GM19035 (cell line): ENCODE measurements around the gene MAP1LC3A.
"Not testable (repeated sequence)": the region's sequence is repeated elsewhere in the genome, so short reads cannot be mapped to it uniquely, and the experiment has no call there.

Source experiments
- ATAC-seq: cut with Tn5 transposase; IDR thresholded peaks from one replicate; pipeline ENCODE4 v1.9.1; 2021; ENCODE audit not compliant: unreplicated experiment

MAP1LC3A gene

DNA sequence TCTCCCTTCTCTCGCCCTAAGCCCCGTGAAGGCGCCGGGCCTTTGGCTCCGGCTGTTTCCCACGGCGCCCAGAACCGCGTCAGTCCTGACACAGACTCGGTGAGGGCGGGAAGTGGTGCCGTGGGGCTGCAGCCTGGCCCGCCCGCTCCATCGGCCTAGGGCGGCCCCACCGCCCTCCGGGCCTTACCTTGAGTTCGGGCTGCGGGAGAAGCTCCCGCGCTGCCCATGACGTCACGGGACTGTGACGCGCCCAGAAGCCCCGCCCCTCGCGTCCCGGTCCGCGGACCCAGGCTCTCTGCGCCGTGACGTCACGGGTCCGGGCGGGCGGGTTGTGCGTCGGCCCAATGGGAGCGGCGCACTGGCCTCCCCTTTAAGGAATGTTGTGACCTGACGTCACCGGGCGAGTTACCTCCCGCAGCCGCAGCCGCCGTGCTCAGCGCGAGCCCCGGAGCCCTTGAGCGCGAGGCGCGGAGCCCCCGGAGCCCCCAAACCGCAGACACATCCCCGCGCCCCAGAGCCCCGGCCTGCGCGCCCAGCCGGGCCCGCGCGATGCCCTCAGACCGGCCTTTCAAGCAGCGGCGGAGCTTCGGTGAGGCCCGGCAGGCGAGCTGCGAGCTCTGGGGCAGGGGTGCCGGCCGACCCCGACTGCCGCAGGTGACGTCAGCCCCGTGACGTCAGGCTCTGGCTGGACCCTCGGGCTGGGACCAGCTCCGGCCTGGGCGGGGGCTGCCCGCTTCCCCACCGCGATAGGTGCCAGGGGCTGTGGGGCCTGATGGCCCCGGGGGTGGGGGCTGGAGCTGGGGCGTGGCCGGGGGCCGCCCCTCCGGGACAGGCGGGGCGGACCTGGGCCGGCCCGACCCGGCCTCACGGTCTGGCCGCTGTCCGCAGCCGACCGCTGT lies at the start of gene MAP1LC3A:
MAP1LC3A (plus strand) TSS at position 399 of the 899 bp plus-strand sequence; CDS start at position 550, 151 bp downstream.
- ATAC-seq = peak; percentile 61

DNA sequence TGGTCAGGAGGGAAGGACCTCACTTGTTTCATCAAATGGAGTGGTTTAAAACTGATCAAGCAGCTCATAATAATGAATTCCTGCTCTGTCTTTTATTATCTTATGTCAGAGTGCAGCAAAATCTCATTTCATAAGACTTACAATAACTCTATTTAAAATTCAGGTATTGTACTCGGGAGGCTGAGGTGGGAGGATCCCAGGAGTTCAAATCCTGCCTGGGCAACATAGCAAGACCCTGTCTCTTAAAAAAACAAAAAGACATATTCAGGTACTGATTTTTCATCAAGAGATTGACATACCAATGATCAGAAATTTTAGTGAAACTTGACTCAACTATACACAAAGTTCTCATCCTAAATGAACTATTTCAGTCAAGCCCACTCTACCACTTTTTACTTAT lies 47.9 kb upstream of the MAP1LC3A start:
- ATAC-seq = no peak

DNA sequence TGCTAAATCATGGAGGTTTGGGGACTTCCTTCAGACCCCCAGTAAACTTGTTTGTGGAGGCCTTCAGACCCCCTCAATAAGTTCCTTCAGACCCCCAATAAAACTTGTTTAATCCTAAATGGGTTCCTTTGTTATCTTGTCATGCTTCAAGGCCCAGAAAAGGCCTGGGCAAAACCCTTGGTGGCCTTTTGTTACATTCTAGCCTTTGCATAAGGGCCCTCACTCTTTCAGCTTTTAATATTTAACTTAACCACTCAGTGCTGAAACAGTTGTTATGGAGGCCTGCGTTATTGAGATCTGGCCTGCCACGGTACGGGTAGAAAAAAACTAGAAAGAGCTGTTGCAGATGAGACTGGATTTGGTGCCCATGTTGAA lies 46.6 kb upstream of the MAP1LC3A start:
- no peak for ATAC-seq

GRCh38 chr20:34512266-34512954 lies 46.1 kb upstream of the MAP1LC3A start:
- ATAC-seq = no peak

DNA sequence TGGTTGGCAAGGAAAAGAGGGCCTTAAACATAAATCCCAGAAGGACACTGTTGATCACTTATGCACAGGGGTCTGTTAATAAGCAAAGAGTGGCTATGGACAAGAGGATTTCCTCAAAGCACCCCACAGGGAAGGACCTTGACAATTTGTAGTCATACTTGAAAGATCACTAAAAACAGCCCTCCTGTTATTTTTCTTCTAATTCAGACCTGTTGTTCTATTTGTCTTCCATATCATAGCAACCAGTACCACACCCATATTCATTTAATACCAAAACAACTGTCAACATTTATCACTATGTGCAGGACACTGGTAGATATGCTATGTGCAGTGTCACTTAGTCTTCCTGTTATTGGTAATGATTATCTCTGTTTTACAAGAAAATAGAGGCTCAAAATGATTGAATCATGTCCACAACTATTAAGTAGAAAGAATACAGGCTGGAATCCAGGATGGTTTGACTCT lies 45.5 kb upstream of the MAP1LC3A start:
- ATAC-seq = no peak

DNA sequence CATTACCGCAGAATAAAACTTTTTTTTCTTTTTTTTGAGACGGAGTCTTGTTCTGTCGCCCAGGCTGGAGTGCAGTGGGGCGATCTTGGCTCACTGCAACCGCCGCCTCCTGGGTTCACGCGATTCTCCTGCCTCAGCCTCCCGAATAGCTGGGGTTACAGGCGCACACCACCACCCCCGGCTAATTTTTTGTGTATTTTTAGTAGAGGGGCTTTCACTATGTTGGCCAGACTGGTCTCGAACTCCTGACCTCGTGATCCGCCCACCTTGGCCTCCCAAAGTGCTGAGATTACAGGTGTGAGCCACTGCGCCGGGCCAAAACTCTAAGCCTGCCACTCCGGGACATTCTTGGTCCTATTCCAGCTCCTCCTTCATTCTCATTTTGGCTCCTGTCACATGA lies 44.5 kb upstream of the MAP1LC3A start:
- not testable (repeated sequence) for ATAC-seq

- ATAC-seq = no peak
Observed at GRCh38 chr20:34514897-34515483, 43.5 kb upstream of the MAP1LC3A start.

GRCh38 chr20:34515484-34516246 lies 42.9 kb upstream of the MAP1LC3A start:
- ATAC-seq = peak; percentile 53

GRCh38 chr20:34516247-34517113 lies 42.0 kb upstream of the MAP1LC3A start, which contains the start of gene DYNLRB1:
TSS of gene DYNLRB1 (plus strand) at chr20:34516422. CDS start at chr20:34516459, 37 bp downstream.
- peak; percentile 68 for ATAC-seq

GRCh38 chr20:34517114-34517505 lies 41.4 kb upstream of the MAP1LC3A start:
- ATAC-seq = no peak

GRCh38 chr20:34518863-34519262 lies 39.7 kb upstream of the MAP1LC3A start:
- not testable (repeated sequence) for ATAC-seq

DNA sequence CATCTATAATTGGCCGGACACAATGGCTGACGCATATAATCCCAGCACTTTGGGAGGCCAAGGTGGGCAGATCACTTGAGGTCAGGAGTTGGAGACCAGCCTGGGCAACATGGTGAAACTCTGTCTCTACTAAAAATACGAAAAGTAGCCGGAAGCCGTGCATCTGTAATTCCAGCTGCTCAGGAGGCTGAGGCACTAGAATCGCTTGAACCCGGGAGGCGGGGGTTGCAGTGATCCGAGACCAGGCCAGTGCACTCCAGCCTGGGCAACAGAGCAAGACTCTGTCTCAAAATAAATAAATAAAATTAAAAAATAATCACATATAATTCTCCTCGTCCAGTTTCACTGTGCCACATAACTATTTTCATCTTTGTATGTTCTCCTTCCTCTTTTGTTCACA lies 38.7 kb upstream of the MAP1LC3A start:
- not testable (repeated sequence) for ATAC-seq

- ATAC-seq = no peak
Observed at GRCh38 chr20:34522969-34523871, 35.3 kb upstream of the MAP1LC3A start.

GRCh38 chr20:34524426-34524825 lies 34.1 kb upstream of the MAP1LC3A start:
- ATAC-seq = no peak

GRCh38 chr20:34525342-34525708 lies 33.2 kb upstream of the MAP1LC3A start:
- no peak for ATAC-seq

GRCh38 chr20:34525709-34526416 lies 32.7 kb upstream of the MAP1LC3A start:
- ATAC-seq = no peak

DNA sequence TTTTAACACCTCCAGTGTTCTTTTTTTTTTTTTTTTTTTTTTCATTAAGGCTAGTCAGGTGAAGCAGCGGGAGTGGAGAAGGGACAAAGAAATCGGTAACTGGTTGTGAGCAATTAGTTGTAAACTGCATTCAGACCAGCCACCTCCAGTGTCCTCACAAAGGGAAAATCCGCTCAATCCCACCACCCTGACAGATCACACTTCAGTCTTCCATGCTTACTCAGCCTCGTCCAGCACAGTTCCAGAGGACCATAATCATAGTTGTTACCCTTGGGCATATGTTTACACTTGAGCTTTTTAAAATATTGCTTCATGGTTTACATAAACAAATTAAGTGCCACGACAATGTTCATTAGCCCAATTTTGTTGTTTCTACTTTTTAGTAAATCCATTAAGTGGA lies 32.1 kb upstream of the MAP1LC3A start:
- no peak for ATAC-seq

GRCh38 chr20:34527016-34527415 lies 31.5 kb upstream of the MAP1LC3A start:
- ATAC-seq = no peak
